GM18951 (cell line): ENCODE data around the gene HS3ST6.
"Not testable (repeated sequence)": the region's sequence is repeated elsewhere in the genome, so short reads cannot be mapped to it uniquely, and the experiment has no call there.

ENCODE experiments used
- POLR2A ChIP-seq: IDR thresholded peaks from 4 replicates; pipeline ENCODE4 v1.6.1; 2011; ENCODE audit warnings: mild to moderate bottlenecking; ENCODE audit not compliant: insufficient read length, insufficient read depth; ENCODE audit errors: extremely low read depth
- in situ Hi-C: fragments of 300-500 bp; cut with MboI; formaldehyde crosslinking; loops from one replicate; pipeline ENCODE4 v1.12.0; 2022; ENCODE audit warnings: low sequenced_read_pairs, mixed read lengths, inconsistent platforms; ENCODE audit not compliant: unreplicated experiment

HS3ST6 gene

DNA sequence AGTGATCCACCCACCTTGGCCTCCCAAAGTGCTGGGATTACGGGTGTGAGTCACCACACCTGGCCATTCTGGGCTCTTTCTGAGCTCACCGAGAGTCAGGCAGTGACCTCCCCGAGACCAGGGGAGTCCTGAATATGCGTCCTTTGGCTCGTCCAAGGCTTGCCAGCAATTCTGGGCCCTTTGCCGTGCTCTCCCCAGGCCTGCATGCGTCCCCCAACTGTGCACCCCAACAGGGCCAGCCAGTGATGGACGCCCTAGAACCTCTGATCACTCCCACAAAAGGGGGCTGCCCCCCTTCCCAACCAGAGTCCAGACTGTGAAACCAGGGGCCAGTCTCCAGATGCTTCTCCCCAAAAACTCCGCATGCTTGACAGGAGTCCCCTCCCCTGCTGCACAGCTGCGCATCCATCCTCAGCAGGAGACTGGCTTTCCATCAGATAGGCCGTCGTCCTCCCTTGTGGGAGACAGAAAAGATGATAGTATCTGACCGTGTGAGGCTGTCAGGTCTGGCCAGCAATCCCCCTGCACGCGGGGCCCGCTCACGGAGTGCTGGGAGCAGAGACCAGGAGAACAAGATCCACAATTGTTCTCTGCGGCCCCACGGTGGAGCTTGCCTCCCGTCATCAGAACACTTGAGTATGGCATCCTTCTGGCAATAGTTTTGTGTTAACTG, 15.5 kb downstream of the HS3ST6 start:
- in situ Hi-C loops = no loop called here
- no peak for TF ChIP-seq POLR2A

DNA sequence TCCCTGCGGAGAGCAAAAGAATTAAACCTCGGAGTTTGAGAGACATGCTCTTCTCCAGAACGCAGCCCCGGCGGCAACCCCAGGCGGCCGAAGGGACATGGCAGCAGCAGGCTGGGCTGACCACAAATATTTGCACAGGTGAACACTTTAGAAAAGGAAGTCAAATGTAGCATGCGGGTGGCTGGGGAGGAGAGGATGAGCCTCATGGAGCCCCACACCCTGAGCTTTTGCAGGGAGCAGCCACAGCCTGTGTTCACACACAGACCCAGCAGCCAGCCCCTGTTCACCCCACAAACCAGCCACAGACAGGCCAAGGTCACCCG, 17.8 kb downstream of the HS3ST6 start:
- in situ Hi-C loops = no loop called here

DNA sequence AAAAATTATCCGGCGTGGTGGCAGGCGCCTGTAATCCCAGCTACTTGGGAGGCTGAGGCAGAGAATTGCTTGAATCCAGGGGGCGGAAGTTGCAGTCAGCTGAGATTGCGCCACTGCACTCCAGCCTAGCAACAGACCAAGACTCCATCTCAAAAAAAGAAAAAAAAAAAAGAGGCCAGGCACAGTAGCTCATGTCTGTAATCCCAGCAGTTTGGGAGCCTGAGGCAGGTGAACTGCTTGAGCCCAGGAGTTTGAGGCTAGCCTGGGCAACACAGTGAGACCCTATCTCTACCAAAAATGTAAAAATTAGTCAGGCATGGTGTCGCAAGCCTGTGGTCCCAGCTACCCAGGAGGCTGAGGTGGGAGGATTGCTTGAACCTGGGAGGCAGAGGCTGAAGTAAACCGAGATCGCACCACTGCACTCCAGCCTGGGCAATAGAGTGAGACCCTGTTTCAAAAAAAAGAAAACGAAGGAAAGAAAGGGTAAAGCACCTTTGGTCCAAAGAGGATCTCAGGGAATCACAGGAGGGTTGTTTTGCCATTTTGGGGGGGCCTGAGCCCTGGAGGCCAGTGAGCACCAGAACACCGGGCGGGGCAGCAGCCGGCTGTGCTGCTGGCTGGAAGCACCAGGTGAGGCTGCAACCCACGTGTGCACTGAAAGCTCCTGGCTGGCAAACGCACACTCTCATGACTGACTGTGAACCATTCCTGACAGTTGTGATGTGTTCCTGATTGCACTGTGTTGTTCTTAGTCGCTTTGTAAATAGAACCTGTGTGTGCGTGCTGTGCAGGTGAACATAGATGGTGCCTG, 18.4 kb downstream of the HS3ST6 start:
- in situ Hi-C loops = no loop called here
- no peak for TF ChIP-seq POLR2A

More for the DNA sequence above, 17.8 kb downstream of the HS3ST6 start:
- TF ChIP-seq POLR2A = no peak

DNA sequence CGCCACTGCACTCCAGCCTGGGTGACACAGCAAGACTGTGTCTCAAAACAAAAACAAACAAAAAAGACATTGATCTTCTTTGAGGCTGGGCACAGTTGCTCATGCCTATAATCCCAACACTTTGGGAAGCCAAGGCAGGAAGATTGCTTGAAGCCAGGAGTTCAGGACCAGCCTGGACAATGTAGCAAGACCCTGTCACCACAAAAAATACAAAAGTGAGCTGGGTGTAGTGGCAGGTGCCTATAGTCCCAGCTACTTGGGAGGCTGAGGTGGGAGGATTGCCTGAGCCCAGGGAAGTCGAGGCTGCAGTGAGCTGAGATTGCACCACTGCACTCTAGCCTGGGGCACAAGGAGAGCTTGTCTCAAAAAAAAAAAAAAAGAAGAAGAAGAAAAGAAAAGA, 20.5 kb downstream of the HS3ST6 start:
- in situ Hi-C loops = not testable (repeated sequence)

DNA sequence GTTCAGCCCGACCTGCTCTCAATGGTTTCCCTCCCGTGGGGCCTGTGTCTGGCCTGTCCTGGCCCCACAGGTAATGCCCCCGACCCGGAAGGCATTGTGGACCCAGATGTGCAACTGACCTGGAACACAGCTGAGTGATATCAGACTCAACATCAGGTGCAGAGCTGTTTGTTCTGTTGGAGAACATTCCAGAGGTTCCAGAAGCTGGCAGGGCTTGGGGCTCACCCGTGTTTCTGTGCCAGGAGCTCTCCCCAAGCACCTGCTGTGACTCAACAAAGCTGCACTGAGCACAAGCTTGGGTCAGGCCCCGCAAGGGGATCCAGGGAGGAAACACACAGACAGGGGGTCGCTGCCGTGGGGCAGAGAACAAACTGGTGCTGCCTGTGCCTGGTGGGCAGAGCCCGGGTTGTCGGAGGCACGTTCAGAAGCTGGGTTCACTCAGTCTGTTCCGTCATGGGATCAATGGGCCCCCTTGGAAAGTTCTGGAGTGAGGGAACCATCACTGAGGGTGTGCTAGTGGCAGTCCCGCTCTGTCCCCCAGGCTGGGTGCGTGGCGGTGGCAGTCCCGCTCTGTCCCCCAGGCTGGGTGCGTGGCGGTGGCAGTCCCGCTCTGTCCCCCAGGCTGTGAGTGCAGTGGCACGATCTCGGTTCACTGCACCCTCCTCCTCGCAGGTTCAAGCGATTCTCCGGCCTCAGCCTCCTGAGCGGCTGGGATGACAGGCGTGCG, 22.1 kb downstream of the HS3ST6 start:
- TF ChIP-seq POLR2A = no peak
- in situ Hi-C loops = no loop called here

DNA sequence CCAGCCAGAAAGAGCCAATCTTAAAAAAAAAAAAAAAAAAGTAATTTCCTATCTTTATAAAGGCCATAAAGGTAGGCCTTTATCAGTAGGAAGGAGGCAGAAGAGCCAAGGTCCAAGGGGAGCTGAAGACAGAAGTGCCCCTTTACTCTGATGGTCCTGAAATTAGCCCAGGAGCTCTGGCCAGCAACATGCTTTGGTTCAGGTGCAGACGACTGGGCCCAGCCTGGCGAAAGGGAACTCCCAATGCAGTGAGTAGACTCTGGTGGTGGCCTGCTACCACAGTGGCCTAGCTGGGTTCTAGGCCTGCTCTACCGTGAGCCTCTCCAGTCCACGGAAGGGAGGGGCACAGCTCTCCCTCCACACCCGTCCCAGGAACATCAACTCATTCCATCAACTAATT, 23.1 kb downstream of the HS3ST6 start:
- TF ChIP-seq POLR2A = no peak
- in situ Hi-C loops = no loop called here

DNA sequence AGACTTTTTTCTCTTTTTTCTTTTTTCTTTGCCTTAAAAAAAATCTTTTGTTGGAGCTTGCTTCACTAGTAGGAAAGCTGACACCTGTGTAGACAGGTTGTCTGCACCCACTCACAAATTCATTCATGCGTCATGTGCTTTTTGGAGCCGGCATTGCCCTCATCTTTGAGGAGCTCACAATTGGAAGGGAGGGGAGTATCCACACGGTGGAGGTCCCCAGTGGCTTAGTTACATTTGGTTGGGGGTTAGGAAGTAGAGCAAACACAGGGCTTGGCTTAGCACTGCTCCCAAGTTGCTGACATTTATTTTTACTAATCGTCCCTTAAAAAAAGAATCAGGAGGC, 27.5 kb downstream of the HS3ST6 start:
- no peak for TF ChIP-seq POLR2A
- in situ Hi-C loops = no loop called here

DNA sequence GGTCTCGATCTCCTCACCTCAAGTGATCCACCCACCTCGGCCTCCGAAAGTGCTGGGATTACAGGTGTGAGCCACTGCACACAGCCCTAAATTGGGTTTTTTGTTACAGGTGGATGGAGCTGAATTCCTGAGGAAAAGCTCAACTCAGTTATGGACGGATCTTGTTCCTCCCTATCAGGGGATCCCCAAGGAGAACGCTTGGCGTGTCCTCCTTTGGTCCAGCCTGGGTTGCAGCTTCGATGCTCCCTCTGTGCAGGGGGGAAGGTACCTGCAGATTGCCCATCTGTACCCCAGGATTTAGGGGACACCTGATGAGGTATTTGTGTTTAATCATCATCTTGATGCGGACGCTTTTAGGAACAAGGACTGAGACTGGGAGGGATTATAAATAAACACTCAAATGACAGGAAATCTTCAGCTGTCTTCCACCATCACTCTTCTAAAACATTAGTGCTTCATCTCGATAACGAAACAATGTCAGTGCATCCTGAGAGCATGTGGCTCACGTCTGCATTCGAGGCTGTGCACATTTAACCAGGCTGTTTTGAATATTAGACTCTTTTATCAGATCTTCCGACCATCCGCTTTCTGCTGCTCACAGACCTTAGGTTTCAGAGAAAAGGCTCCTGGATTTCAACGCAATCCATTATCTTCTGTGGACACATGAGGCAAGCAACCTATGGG, 28.0 kb downstream of the HS3ST6 start:
- in situ Hi-C loops = no loop called here
- TF ChIP-seq POLR2A = no peak

DNA sequence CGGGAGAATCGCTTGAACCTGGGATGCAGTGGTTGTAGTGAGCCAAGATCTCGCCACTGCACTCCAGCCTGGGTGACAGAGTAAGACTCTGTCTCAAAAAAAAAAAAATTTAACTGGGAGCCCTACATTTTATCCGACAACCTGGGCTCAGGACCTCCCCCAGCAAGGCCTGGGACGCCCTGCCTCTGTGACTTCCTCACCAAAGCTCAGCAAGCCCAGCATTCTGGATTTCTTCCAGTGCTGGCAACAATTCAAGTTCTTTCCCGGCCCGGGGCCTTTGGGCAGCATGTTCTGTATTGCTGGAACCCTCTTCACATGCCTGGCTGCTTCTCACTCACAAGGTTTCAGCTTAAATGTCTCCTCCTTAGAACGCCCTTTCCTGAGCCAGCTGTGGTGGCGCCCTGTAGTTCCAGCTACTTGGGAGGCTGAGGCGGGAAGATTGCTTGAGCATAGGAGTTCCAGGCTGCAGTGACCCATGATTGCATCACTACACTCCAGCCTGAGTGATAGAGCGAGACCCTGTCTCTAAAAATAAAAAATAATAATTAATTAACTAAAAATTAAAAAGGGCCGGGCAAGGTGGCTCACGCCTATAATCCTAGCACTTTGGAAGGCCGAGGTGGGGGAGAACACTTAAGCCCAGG, 30.4 kb downstream of the HS3ST6 start:
- in situ Hi-C loops = no loop called here
- TF ChIP-seq POLR2A = no peak

DNA sequence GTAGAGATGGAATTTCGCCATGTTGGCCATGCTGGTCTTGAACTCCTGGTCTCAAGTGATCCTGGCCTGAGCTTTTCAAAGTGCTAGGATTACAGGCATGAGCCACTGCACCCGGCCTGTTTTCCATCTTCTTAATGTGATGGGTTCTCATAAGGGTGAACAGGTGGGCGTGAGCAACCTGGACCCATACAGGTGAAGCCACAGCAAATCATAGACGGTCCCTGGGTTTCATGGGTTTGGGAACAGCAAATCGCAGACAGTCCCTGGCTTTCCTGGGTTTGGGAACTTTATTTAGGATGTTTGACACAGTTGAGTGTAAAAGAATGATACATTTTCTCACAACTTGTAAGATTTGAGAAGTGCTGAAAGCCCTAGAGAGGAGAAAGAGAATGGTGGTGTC, 33.3 kb downstream of the HS3ST6 start:
- in situ Hi-C loops = no loop called here
- TF ChIP-seq POLR2A = no peak

DNA sequence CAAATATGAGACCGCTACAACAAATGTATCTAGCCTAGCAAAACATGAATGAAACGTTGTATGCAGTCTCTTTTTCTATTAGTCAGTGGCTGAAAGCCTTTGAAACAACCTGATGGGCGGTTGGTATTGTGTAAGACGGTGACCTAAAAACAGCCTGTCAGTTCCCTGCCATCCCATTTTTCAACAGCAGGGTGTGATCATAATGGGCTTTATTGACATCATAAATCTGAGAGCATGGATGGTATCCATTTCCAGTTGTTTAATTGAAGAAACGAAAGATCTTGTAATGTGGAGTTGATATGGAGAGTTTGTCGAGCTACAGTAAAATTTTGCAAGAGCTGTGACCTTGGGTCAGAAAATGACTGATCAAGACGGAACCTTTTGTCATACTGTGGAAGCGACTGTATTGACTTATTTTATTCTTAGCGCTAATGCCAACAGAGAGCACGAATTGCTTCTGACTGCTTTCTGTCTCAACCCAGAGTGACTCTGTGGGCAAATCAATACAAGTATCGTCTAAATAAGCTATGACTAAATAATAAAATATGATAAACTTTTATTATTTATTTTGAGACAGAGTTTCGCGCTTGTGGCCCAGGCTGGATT, 34.0 kb downstream of the HS3ST6 start:
- TF ChIP-seq POLR2A = no peak
- in situ Hi-C loops = no loop called here

DNA sequence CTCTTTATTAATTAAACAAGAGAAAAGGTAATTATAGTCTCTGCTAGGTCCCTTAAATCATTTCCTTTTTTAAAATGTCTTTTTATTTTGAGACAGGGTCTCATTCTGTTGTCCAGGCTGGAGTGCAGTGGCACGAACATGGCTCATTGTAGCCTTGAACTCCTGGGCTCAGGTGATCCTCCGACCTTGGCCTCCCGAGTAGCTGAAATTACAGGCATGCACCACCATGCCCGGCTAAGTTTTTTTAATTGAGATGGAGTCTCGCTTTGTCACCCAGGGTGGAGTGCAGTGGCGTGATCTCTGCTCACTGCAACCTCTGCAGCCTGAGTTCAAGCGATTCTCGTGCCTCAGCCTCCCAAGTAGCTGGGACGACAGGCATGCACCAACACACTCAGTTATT, 37.0 kb downstream of the HS3ST6 start:
- in situ Hi-C loops = not testable (repeated sequence)

DNA sequence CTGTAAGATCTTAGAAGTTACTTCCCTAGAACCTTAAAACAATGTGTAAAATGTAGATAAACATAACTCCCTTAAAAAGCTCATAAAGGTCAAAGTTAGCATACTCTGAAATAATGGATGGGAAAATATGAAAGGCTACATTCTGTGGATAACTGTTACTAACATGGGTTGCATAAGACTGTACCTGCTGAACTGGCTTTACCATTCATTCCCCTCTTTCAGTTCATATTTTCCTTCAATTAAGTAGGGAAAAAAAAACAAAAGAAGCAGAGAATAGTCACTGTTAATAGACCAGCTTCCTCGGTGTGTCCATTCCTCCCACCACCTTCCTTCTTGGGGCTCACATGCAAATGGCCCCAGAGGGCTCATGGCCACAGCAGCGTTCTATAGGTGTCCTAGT, 38.7 kb downstream of the HS3ST6 start:
- TF ChIP-seq POLR2A = no peak
- in situ Hi-C loops = no loop called here

DNA sequence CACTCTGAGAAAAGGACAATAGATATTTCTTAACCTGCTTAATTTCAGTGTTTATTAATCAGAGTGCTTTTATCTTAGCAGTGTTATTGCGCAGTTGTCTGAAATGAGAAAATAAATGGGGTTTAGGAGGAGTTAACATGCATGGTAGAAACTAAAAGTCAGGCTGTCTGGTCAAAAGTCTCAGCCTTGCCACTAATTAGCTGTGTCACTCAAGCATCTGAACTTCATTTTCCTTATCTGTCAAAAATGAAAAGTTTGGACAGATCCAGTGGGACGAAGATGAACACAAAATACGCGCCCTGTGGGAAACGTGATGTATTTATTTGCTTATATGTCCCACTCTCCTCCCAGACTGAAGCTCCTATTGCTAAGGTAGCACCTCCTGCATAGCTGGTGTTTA, 40.0 kb downstream of the HS3ST6 start:
- in situ Hi-C loops = no loop called here
- TF ChIP-seq POLR2A = no peak
